Skin epidermis (tissue), 12 donors: ENCODE data around the gene INHBA.

Experiments
- H3K27ac ChIP-seq, 21 experiments: fragments of 200-600 bp; sonication (generic) in 11 of 21; one replicate each; pipeline ENCODE4 v1.5.0; 2020; ENCODE audit warnings: mild to moderate bottlenecking in 3 of 21, inconsistent platforms in 2 of 21, moderate library complexity in 2 of 21
- H3K4me3 ChIP-seq, 7 experiments: fragments of 200-600 bp; sonication (generic) in 2 of 7; one replicate each; pipeline ENCODE4 v1.5.0; 2020; ENCODE audit warnings: inconsistent platforms in 2 of 7, mild to moderate bottlenecking in 2 of 7, moderate library complexity in 1 of 7

INHBA gene

GRCh38 chr7:41637049-41637448 is 65.8 kb downstream of the INHBA start:
- Histone ChIP-seq H3K4me3 (no peak overlapping the region), H3K27ac (no peak overlapping the region)
